ENCODE measurements around the gene ISY1. TPM values are rescaled to one million over a fixed set of nuclear protein-coding genes. Genes with fewer than 3 reads are reported as not detected.

The ISY1 gene
- total and polyA plus RNA-seq, 2 of the 4 experiments (the other 2 are of a cell fraction): 28.5 to 31.5 TPM

- DNase-seq (no peak), ATAC-seq (ENCODE audit: low read depth) (no peak)
- Histone ChIP-seq H4K8ac (ENCODE audit: low read depth in 2 of 2, low read length in 2 of 2) (no peak overlapping the region), H2BK5ac (ENCODE audit: low read depth, low read length, poor library complexity, severe bottlenecking) (no peak overlapping the region), H4K5ac (ENCODE audit: low read depth, low read length) (no peak overlapping the region), H2AK5ac (ENCODE audit: low read depth, low read length) (no peak overlapping the region), H3K9me1 (ENCODE audit: insufficient read depth, low read length) (no peaks in the 10 kb centered on the region), H3K36me3 (ENCODE audit: control insufficient read depth, insufficient read depth, low read length) (peaks cover 13% of the 10 kb centered on the region), H3K4ac (ENCODE audit: low read depth, low read length) (no peak overlapping the region), H3K9ac (ENCODE audit: low read depth, low read length) (no peak overlapping the region), H2BK15ac (ENCODE audit: low read depth, low read length) (no peak overlapping the region), H3K79me1 (ENCODE audit: low read depth in 1 of 2, low read length in 2 of 2) (peaks cover 5 to 26% of the 10 kb centered on the region in 2 experiments), H3K9me3 (ENCODE audit: control insufficient read depth, insufficient read depth, low read length) (no peaks in the 10 kb centered on the region), H3K4me3 (ENCODE audit: insufficient read depth, low read depth, low read length) (no peak overlapping the region), H3K14ac (replicated peaks; ENCODE audit: low read depth, low read length) (no peak overlapping the region), H4K91ac (ENCODE audit: insufficient read depth, low read depth, low read length) (no peak overlapping the region), H2AK9ac (replicated peaks; ENCODE audit: low read depth, low read length, poor library complexity) (no peak overlapping the region), H2AFZ (replicated peaks; ENCODE audit: low read length, poor library complexity) (no peak overlapping the region), H2BK120ac (ENCODE audit: low read depth, low read length) (no peak overlapping the region), H3K27ac (ENCODE audit: insufficient read depth, low read length) (no peak overlapping the region), H3K18ac (ENCODE audit: low read depth, low read length) (no peak overlapping the region), H3K4me1 (ENCODE audit: control insufficient read depth, insufficient read depth, low read length) (peaks cover 8% of the 10 kb centered on the region), H3K27me3 (ENCODE audit: control insufficient read depth, insufficient read depth, low read length) (no peaks in the 10 kb centered on the region), H4K20me1 (ENCODE audit: insufficient read depth, low read length) (peaks cover 95% of the 10 kb centered on the region), H3K23ac (ENCODE audit: low read depth, low read length) (no peak overlapping the region), H3K56ac (ENCODE audit: extremely low read depth, insufficient read depth, low read length) (no peak overlapping the region), H2BK20ac (ENCODE audit: low read depth, low read length) (no peak overlapping the region), H3K4me2 (ENCODE audit: low read depth, low read length) (no peak overlapping the region)
- CTCF ChIA-PET: no interaction called here
- POLR2A ChIA-PET (ENCODE audit: unreplicated experiment): no interaction called here
- intact Hi-C loops (cut with micrococcal nuclease) (no loop called here), in situ Hi-C loops (cut with MboI; ENCODE audit: low sequenced_read_pairs) (no loop called here), dilution Hi-C loops (cut with HindIII; ENCODE audit: low sequenced_read_pairs, unreplicated experiment) (no loop called here)
- no CpG with 5 or more reads among the region's 1 CpG for WGBS, 2 experiments (ENCODE audit: extremely low coverage in 2 of 2, insufficient read length in 1 of 2)
- TF ChIP-seq MAFK (IDR thresholded peaks at IDR 0.05; ENCODE audit: low read depth, low read length) (no peak), RCOR1 (IDR thresholded peaks at IDR 0.05; ENCODE audit: insufficient replicate concordance, low read length) (no peak), POLR2A (IDR thresholded peaks at IDR 0.05; ENCODE audit: low read depth, low read length) (no peak), SMC3 (IDR thresholded peaks at IDR 0.05; ENCODE audit: low read depth, low read length) (no peak), FOS (IDR thresholded peaks at IDR 0.05; ENCODE audit: low read depth, low read length) (no peak), MAZ (IDR thresholded peaks at IDR 0.05; ENCODE audit: borderline replicate concordance, low read depth, low read length) (no peak), CHD1 (IDR thresholded peaks at IDR 0.05; ENCODE audit: low read depth, low read length) (no peak), RFX5 (IDR thresholded peaks at IDR 0.05; ENCODE audit: low read depth, low read length) (no peak), BHLHE40 (IDR thresholded peaks at IDR 0.05; ENCODE audit: low read depth, low read length) (no peak), NFE2L2 (IDR thresholded peaks at IDR 0.05; ENCODE audit: low read depth, low read length) (no peak), ELK1 (IDR thresholded peaks at IDR 0.05; ENCODE audit: borderline replicate concordance, low read depth, low read length) (no peak)
- TF ChIP-seq, protein P1, sequence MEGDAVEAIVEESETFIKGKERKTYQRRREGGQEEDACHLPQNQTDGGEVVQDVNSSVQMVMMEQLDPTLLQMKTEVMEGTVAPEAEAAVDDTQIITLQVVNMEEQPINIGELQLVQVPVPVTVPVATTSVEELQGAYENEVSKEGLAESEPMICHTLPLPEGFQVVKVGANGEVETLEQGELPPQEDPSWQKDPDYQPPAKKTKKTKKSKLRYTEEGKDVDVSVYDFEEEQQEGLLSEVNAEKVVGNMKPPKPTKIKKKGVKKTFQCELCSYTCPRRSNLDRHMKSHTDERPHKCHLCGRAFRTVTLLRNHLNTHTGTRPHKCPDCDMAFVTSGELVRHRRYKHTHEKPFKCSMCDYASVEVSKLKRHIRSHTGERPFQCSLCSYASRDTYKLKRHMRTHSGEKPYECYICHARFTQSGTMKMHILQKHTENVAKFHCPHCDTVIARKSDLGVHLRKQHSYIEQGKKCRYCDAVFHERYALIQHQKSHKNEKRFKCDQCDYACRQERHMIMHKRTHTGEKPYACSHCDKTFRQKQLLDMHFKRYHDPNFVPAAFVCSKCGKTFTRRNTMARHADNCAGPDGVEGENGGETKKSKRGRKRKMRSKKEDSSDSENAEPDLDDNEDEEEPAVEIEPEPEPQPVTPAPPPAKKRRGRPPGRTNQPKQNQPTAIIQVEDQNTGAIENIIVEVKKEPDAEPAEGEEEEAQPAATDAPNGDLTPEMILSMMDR (conservative IDR thresholded peaks at IDR 0.05; ENCODE audit: low read depth, low read length): no peak
- BruUV-seq (replicated peaks): no TSS peak
Measured at GRCh38 chr3:129176051-129176450, 15.2 kb upstream of the ISY1 start.
